ENCODE results near the gene SCN8A.
A peak's percentile ranks its signal among the peaks of the same experiment; 100 is the strongest.
"Not testable (repeated sequence)": the region's sequence is repeated elsewhere in the genome, so short reads cannot be mapped to it uniquely, and the experiment has no call there.

Gene SCN8A

GRCh38 chr12:51591016-51591901 is at the start of gene SCN8A:
Gene SCN8A (plus strand): TSS chr12:51591233. CDS start chr12:51662818, 71,585 bp downstream.
- DNase-seq, result peak; percentile 46 to 81

GRCh38 chr12:51546097-51546496 is 44.9 kb upstream of the SCN8A start:
- DNase-seq, result no peak

GRCh38 chr12:51547606-51548005 is 43.4 kb upstream of the SCN8A start:
- no peak for DNase-seq

GRCh38 chr12:51548241-51548640 is 42.8 kb upstream of the SCN8A start:
- peak in 1 of 2 experiments; percentile 39 for DNase-seq

GRCh38 chr12:51549637-51550036 is 41.4 kb upstream of the SCN8A start:
- peak; percentile 73 to 82 for DNase-seq

- DNase-seq, result not testable (repeated sequence)
Observed at GRCh38 chr12:51568271-51569032, 22.6 kb upstream of the SCN8A start.

GRCh38 chr12:51579321-51579850 is 11.6 kb upstream of the SCN8A start:
- DNase-seq, result no peak

GRCh38 chr12:51589060-51589459 is 2.0 kb upstream of the SCN8A start:
- no peak for DNase-seq

- DNase-seq, result no peak
Observed at GRCh38 chr12:51589557-51590176, 1.4 kb upstream of the SCN8A start.

- peak; percentile 58 to 86 for DNase-seq
Observed at GRCh38 chr12:51590347-51591015, 552 bp upstream of the SCN8A start.

GRCh38 chr12:51592034-51592705 is 1.1 kb downstream of the SCN8A start:
- DNase-seq, result peak; percentile 38 to 52

GRCh38 chr12:51593021-51593420 is 2.0 kb downstream of the SCN8A start:
- DNase-seq, result peak in 1 of 2 experiments; percentile 8

GRCh38 chr12:51593539-51593938 is 2.5 kb downstream of the SCN8A start:
- DNase-seq, result no peak

GRCh38 chr12:51598156-51598555 is 7.1 kb downstream of the SCN8A start:
- no peak for DNase-seq

GRCh38 chr12:51600721-51601120 is 9.7 kb downstream of the SCN8A start:
- no peak for DNase-seq

GRCh38 chr12:51601241-51601640 is 10.2 kb downstream of the SCN8A start:
- no peak for DNase-seq

- not testable (repeated sequence) for DNase-seq
Observed at GRCh38 chr12:51605896-51606295, 14.9 kb downstream of the SCN8A start.

- DNase-seq, result not testable (repeated sequence)
Observed at GRCh38 chr12:51607197-51607596, 16.2 kb downstream of the SCN8A start.

GRCh38 chr12:51620448-51620847 is 29.4 kb downstream of the SCN8A start:
- DNase-seq, result no peak

- DNase-seq, result no peak
Observed at GRCh38 chr12:51621156-51621922, 30.3 kb downstream of the SCN8A start.

GRCh38 chr12:51622564-51622963 is 31.5 kb downstream of the SCN8A start:
- no peak for DNase-seq
